ENCODE results near the gene DEGS2.

GRCh38 chr14:100115236-100115635, 44.2 kb downstream of the DEGS2 start:
- no peak for TF ChIP-seq POLR2AphosphoS5 (IDR thresholded peaks at IDR 0.05)
- TF ChIP-seq, protein P1, sequence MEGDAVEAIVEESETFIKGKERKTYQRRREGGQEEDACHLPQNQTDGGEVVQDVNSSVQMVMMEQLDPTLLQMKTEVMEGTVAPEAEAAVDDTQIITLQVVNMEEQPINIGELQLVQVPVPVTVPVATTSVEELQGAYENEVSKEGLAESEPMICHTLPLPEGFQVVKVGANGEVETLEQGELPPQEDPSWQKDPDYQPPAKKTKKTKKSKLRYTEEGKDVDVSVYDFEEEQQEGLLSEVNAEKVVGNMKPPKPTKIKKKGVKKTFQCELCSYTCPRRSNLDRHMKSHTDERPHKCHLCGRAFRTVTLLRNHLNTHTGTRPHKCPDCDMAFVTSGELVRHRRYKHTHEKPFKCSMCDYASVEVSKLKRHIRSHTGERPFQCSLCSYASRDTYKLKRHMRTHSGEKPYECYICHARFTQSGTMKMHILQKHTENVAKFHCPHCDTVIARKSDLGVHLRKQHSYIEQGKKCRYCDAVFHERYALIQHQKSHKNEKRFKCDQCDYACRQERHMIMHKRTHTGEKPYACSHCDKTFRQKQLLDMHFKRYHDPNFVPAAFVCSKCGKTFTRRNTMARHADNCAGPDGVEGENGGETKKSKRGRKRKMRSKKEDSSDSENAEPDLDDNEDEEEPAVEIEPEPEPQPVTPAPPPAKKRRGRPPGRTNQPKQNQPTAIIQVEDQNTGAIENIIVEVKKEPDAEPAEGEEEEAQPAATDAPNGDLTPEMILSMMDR (IDR thresholded peaks at IDR 0.05 in 8 of 11, conservative IDR thresholded peaks at IDR 0.05 in 3 of 11): no peak

Data from spleen (tissue), 7 donors.